GM19372 (cell line): ENCODE results near the gene TGFBR1.

Source experiments
- ATAC-seq: cut with Tn5 transposase; IDR thresholded peaks from one replicate; pipeline ENCODE4 v1.9.1; 2021; ENCODE audit warnings: mild to moderate bottlenecking, low read depth, moderate library complexity; ENCODE audit not compliant: unreplicated experiment

TGFBR1 gene

GRCh38 chr9:99166149-99166548, 61.2 kb downstream of the TGFBR1 start:
- ATAC-seq = no peak

- no peak for ATAC-seq
These were observed 62.2 kb downstream of the TGFBR1 start for GRCh38 chr9:99167119-99167518.

- no peak for ATAC-seq
These were observed 62.8 kb downstream of the TGFBR1 start for GRCh38 chr9:99167694-99168093.

GRCh38 chr9:99169086-99169485, 64.2 kb downstream of the TGFBR1 start:
- no peak for ATAC-seq

- no peak for ATAC-seq
These were observed 65.3 kb downstream of the TGFBR1 start for GRCh38 chr9:99169982-99170761.

GRCh38 chr9:99171225-99172123, 66.6 kb downstream of the TGFBR1 start:
- ATAC-seq = no peak

- no peak for ATAC-seq
These were observed 67.5 kb downstream of the TGFBR1 start for GRCh38 chr9:99172124-99173091.

- ATAC-seq = peak; percentile 57
These were observed 68.9 kb downstream of the TGFBR1 start for GRCh38 chr9:99173570-99174504.

GRCh38 chr9:99176527-99177013, 71.7 kb downstream of the TGFBR1 start:
- no peak for ATAC-seq

- no peak for ATAC-seq
These were observed 72.9 kb downstream of the TGFBR1 start for GRCh38 chr9:99177576-99178366.

GRCh38 chr9:99178912-99179872, 74.3 kb downstream of the TGFBR1 start:
- ATAC-seq = no peak

- ATAC-seq = no peak
These were observed 75.3 kb downstream of the TGFBR1 start for GRCh38 chr9:99180199-99180598.

- no peak for ATAC-seq
These were observed 75.7 kb downstream of the TGFBR1 start for GRCh38 chr9:99180662-99181061.

- ATAC-seq = no peak
These were observed 76.3 kb downstream of the TGFBR1 start for GRCh38 chr9:99181206-99181605.

GRCh38 chr9:99181621-99182020, 76.7 kb downstream of the TGFBR1 start:
- ATAC-seq = peak; percentile 46

GRCh38 chr9:99182356-99182755, 77.4 kb downstream of the TGFBR1 start:
- ATAC-seq = no peak

GRCh38 chr9:99183616-99184015, 78.7 kb downstream of the TGFBR1 start:
- ATAC-seq = no peak
